Astrocyte of the hippocampus (primary cell): ENCODE results near the gene JAKMIP3.

ENCODE experiments used
- DNase-seq: peaks from one replicate; pipeline ENCODE4 v3.0.0; 2011; ENCODE audit warnings: low read depth, low spot score

Gene JAKMIP3

GRCh38 chr10:132110111-132110521, 44.4 kb downstream of the JAKMIP3 start:
- DNase-seq = no peak

DNA sequence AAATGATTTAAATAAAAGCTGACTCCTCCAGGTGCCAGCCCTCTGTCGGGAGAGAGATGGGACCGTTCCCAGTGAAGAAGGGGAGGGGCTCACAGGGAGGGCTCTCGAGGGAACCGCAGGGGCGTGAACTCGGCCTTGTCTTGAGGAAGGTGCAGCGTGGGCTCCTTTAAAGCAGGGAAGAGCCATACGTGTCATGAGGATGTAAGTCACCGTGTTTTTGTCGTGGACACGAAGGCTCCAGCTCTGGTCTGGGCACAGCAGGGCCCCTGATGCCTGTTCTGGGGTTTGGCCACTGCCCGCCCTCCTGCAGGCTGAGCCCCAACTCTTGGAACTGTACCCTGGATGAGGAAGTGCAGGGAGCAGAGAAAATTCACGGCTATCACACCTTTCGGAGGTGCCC, 45.0 kb downstream of the JAKMIP3 start:
- DNase-seq = no peak

GRCh38 chr10:132111121-132111731, 45.5 kb downstream of the JAKMIP3 start:
- DNase-seq = no peak

DNA sequence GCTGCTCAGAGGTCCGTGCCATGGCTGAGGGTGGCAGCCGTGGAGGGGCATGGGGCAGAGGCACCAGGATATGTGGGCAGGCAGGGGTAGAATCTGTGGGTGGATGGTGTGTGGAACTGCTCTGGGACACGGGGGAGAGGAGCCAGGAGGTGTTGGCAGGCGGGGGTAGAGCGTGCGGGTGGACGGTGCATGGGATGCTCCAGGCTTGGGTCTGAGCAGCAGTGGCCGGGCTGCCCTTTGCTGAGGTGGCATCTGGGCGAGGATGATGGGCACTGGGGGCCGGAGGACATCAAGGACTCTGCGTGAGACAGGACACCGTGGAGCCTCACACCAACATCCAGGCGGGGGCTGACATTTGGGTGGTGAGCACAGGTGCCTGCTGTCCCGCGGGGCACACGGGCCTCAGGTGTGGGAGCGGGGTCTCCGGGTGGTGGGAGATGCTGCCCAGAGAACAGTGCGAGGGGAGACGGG, 46.2 kb downstream of the JAKMIP3 start:
- no peak for DNase-seq

DNA sequence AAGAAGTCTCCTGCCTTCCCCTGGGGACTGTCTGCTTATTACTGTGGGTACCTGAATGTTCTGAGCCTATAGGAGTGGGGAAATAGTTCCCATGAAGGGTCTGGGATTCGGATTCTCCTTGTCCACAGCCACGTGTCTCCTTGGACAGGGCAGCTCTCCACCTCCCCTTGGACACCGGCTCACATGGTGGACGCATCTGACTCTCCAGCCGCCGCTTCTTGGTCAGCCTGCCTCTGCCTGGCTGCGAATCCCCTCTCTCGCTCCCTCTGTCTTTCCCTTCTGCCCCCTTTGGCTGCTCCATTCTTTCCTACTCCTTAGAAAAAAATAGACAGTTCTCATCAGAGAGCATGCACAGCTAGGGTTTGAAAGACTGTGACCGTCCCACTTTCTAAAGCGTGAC, 46.9 kb downstream of the JAKMIP3 start:
- no peak for DNase-seq

DNA sequence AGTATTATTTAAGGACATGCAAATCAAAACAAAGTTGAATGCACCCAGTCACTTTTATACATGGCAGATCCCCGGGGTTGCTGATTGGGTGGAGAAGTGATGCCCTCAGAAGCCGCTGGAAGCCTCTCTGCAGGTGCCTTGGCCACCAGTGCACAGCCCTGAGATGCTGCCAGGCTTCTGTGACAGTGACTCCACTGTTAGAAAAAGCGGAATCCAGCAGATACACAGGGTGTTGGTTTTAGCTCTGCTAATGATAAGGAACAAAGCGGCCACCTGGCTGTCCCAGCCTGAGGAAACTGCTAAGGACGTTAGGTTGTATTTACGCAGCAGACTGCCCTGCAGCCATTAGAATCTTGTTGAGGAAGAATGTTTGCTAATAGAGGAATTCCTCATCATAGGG, 47.5 kb downstream of the JAKMIP3 start:
- DNase-seq = no peak

GRCh38 chr10:132113766-132114365, 48.1 kb downstream of the JAKMIP3 start:
- DNase-seq = no peak

GRCh38 chr10:132114953-132115520, 49.3 kb downstream of the JAKMIP3 start:
- DNase-seq = no peak
